PC-3 (cell line): Measurements from ENCODE around the gene CDR2L. TPM values are rescaled to one million over a fixed set of nuclear protein-coding genes. Genes with fewer than 3 reads are reported as not detected.

ENCODE experiments used
- ATAC-seq: fragments of 200-7000 bp; cut with Tn5 transposase; 2 replicates; pipeline ENCODE4 v1.9.1; 2020; ENCODE audit warnings: mild to moderate bottlenecking, moderate library complexity
- BruUV-seq: library from RNA; stranded (reverse); fragments of 400-500 nt; replicated peaks from 2 replicates; lab custom pipeline; 2021; lab: Mats Ljungman, UMichigan
- CTCF ChIA-PET: fragments of 300-600 bp; sonication (Branson Sonifier 250); formaldehyde crosslinking; loops from one replicate; lab custom pipeline; 2022; ENCODE audit warnings: antibody characterized with exemption; lab: Charles Lee
- POLR2A ChIA-PET: fragments of 300-600 bp; sonication (Branson Sonifier 250); formaldehyde crosslinking; loops from one replicate; lab custom pipeline; 2022; ENCODE audit warnings: antibody characterized with exemption; ENCODE audit not compliant: unreplicated experiment; lab: Charles Lee
- DNase-seq: peaks from one replicate; pipeline ENCODE4 v3.0.0-alpha.2; 2015
- H2AFZ ChIP-seq: fragments of 300-600 bp; sonication (generic); 2 replicates; pipeline ENCODE4 v1.6.0; 2016; ENCODE audit warnings: antibody characterized with exemption, low read length
- H3F3A ChIP-seq: fragments of 300-600 bp; sonication (generic); one replicate; pipeline ENCODE4 v1.6.0; 2017; ENCODE audit warnings: antibody characterized with exemption, low read length, control low read depth, mild to moderate bottlenecking; ENCODE audit not compliant: unreplicated experiment
- H3K27ac ChIP-seq: fragments of 300-600 bp; sonication (generic); 2 replicates; pipeline ENCODE4 v1.5.1; 2016; ENCODE audit warnings: mild to moderate bottlenecking, low read length
- H3K27me3 ChIP-seq: fragments of 300-600 bp; sonication (generic); 2 replicates; pipeline ENCODE4 v1.6.1; 2016; ENCODE audit warnings: low read length, mixed read lengths
- H3K36me3 ChIP-seq: fragments of 300-600 bp; sonication (generic); 2 replicates; pipeline ENCODE4 v1.6.1; 2016; ENCODE audit warnings: low read depth, mixed run types, low read length, mixed read lengths
- H3K4me1 ChIP-seq: fragments of 300-600 bp; sonication (generic); 2 replicates; pipeline ENCODE4 v1.5.1; 2016; ENCODE audit warnings: low read length; ENCODE audit not compliant: insufficient read depth
- H3K4me2 ChIP-seq: fragments of 300-600 bp; sonication (generic); 2 replicates; pipeline ENCODE4 v1.6.0; 2016; ENCODE audit warnings: low read length
- H3K4me3 ChIP-seq: fragments of 300-600 bp; sonication (generic); 2 replicates; pipeline ENCODE4 v1.5.1; 2016; ENCODE audit warnings: mild to moderate bottlenecking, low read length, mixed read lengths
- H3K79me2 ChIP-seq: fragments of 300-600 bp; sonication (generic); 2 replicates; pipeline ENCODE4 v1.6.1; 2017; ENCODE audit warnings: low read length, mixed read lengths
- H3K9ac ChIP-seq: fragments of 300-600 bp; sonication (generic); 2 replicates; pipeline ENCODE4 v1.6.0; 2016; ENCODE audit warnings: mild to moderate bottlenecking, low read length
- H3K9me2 ChIP-seq: fragments of 300-600 bp; sonication (generic); replicated peaks from 2 replicates; pipeline ENCODE4 v1.6.1; 2016; ENCODE audit warnings: mixed run types, low read length, mixed read lengths
- H3K9me3 ChIP-seq: fragments of 300-600 bp; sonication (generic); 2 replicates; pipeline ENCODE4 v1.6.1; 2016; ENCODE audit warnings: low read length, mixed read lengths
- H4K20me1 ChIP-seq: fragments of 300-600 bp; sonication (generic); 2 replicates; pipeline ENCODE4 v1.6.1; 2016; ENCODE audit warnings: low read length, mixed read lengths
- EZH2 ChIP-seq: fragments of 300-600 bp; sonication (generic); IDR thresholded peaks from one replicate; pipeline ENCODE4 v1.6.1; 2017; ENCODE audit warnings: antibody characterized with exemption, mild to moderate bottlenecking, low read length; ENCODE audit not compliant: unreplicated experiment
- EZH2phosphoT487 ChIP-seq: fragments of 300-600 bp; sonication (generic); IDR thresholded peaks from 2 replicates; pipeline ENCODE4 v1.6.1; 2018; ENCODE audit warnings: mild to moderate bottlenecking, antibody characterized with exemption, low read length, borderline replicate concordance
- intact Hi-C: fragments of 100-400 bp; cut with micrococcal nuclease; formaldehyde crosslinking; loops from 2 replicates; pipeline ENCODE4 v1.9.0; 2023
- total RNA-seq: library from RNA; depleted of rRNA; stranded (reverse); fragments of >200 nt; gene quantifications from 2 replicates; pipeline ENCODE4 v1.2.3, GENCODE V29; 2014
- TF ChIP-seq, protein P1 (sequence below): fragments of 300-600 bp; sonication (generic); conservative IDR thresholded peaks from 2 replicates; pipeline ENCODE4 v1.5.1; 2017; ENCODE audit warnings: antibody characterized with exemption, low read depth, mild to moderate bottlenecking, low read length

The CDR2L gene
- total RNA-seq, 1 experiment from 2014 or later: 35.8 TPM

DNA sequence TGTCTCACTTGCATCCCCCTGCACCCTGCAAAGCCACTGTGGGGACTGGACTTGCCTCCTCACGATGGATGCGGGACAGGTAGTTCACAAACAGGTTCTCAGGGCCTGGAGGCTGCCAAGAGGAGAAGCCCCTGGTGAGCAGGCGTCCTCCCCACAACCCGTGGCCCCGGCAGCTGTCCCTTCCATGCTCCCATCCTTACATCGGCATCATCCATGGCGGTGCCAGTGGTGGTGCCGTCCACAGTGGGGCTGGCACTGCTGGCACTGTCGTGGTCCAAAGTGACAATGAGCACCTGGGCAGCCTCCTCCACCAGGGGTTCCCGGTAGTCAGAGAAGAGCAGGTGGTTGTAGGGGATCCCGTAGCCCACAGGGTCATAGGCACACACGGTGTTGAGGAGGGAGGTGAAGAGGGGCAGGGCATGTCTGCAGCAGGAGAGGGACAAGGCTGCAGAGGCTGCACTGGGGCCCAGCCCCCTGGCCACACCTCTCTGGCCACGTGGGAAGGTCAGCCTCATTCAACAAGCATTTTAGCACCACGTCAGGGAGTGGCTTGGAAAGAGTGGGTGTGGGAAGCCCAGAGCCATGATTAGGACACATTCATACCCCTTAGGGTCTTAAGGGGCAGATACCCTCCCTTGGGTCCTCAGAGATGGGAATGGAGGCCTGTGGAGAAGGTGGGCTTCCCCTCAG, 27.5 kb upstream of the CDR2L start:
- H3K4me2 ChIP-seq: no peak overlapping the region
- ATAC-seq: no peak

DNA sequence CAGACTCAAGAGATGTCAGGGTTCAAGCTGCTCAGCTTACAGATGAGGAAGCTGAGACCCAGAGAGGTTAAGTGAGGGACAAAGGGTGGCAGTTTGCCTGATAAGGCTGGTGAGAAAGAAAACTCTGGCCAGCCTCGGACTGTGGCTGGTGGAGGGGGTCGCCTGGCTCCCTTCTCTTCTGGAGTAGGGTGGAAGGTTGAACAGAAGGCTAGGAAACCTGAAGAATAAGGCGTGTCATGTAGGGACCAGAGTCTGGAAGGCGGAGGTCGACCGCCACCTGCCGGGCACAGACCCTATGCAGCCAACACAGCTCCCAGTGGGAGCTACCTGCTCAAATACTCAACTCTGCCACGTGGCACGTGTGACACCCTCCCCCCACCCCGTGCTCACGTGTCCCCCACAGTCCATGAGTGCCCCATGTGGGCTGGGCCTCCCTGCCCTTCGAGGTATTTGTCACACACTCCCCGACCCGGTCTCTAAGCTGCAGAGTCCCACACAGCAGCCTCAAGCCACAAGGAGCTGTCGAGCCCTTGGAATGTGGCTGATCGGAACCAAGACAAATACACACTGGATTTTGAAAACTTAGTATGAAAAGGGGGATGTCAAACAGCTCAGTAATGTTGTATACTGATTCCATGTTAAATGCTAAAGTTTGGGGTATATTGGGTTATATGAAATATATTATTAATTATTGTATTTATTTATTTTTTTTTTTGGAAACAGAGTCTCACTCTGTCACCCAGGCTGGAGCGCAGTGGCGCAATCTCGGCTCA, 26.7 kb upstream of the CDR2L start:
- no peaks in the 10 kb centered on the region for H3K9me3 ChIP-seq
- H3K27me3 ChIP-seq: no peaks in the 10 kb centered on the region
- CTCF ChIA-PET: interaction anchor here (0.5 to 2.5 kb wide), 15 partner anchors 12 to 246 kb away, joined by 3 to 14 read pairs (median 5); partner anchors contain the start of genes CDR2L, HID1 and MRPL58
- intact Hi-C loops: loop anchor here (1.0 to 5.0 kb wide), 6 partner anchors 26 to 242 kb away; partner anchors contain the start of genes CDR2L and MRPL58
- H2AFZ ChIP-seq: no peak overlapping the region
- H3K4me2 ChIP-seq: no peak overlapping the region
- H3K79me2 ChIP-seq: no peaks in the 10 kb centered on the region
- no peaks in the 10 kb centered on the region for H3K36me3 ChIP-seq
- DNase-seq (no peak), ATAC-seq (no peak)
- H3K9ac ChIP-seq: no peak overlapping the region
- no peaks in the 10 kb centered on the region for H4K20me1 ChIP-seq
- H3K4me3 ChIP-seq: no peak overlapping the region
- POLR2A ChIA-PET: interaction anchor here (0.6 kb wide), 1 partner anchor 102 kb away, joined by 5 read pairs; no protein-coding TSS in a partner anchor
- BruUV-seq: no TSS peak
- TF ChIP-seq, protein P1, sequence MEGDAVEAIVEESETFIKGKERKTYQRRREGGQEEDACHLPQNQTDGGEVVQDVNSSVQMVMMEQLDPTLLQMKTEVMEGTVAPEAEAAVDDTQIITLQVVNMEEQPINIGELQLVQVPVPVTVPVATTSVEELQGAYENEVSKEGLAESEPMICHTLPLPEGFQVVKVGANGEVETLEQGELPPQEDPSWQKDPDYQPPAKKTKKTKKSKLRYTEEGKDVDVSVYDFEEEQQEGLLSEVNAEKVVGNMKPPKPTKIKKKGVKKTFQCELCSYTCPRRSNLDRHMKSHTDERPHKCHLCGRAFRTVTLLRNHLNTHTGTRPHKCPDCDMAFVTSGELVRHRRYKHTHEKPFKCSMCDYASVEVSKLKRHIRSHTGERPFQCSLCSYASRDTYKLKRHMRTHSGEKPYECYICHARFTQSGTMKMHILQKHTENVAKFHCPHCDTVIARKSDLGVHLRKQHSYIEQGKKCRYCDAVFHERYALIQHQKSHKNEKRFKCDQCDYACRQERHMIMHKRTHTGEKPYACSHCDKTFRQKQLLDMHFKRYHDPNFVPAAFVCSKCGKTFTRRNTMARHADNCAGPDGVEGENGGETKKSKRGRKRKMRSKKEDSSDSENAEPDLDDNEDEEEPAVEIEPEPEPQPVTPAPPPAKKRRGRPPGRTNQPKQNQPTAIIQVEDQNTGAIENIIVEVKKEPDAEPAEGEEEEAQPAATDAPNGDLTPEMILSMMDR: 0 out of 2 replicates have a peak, but pooled peaks have one; percentile 13
- TF ChIP-seq EZH2phosphoT487: no peak
- TF ChIP-seq EZH2: no peak
- H3F3A ChIP-seq: no peaks in the 10 kb centered on the region
- no peak overlapping the region for H3K27ac ChIP-seq
- no peaks in the 10 kb centered on the region for H3K4me1 ChIP-seq
- H3K9me2 ChIP-seq: no peaks in the 10 kb centered on the region

More for the DNA sequence above, 27.5 kb upstream of the CDR2L start:
- BruUV-seq: no TSS peak
- Histone ChIP-seq H3K79me2 (no peaks in the 10 kb centered on the region), H3K9ac (no peak overlapping the region), H3K27me3 (no peaks in the 10 kb centered on the region), H3F3A (no peaks in the 10 kb centered on the region), H3K9me2 (no peaks in the 10 kb centered on the region), H4K20me1 (no peaks in the 10 kb centered on the region), H3K36me3 (no peaks in the 10 kb centered on the region), H2AFZ (no peak overlapping the region), H3K4me1 (no peaks in the 10 kb centered on the region), H3K9me3 (no peaks in the 10 kb centered on the region), H3K27ac (no peak overlapping the region), H3K4me3 (no peak overlapping the region)
- CTCF ChIA-PET: interaction anchor here (0.6 kb wide), 1 partner anchor 29 kb away, joined by 3 read pairs; no protein-coding TSS in a partner anchor
- POLR2A ChIA-PET: no interaction called here
- no peak for DNase-seq
- TF ChIP-seq, protein P1: no peak
- TF ChIP-seq EZH2phosphoT487 (no peak), EZH2 (no peak)
- intact Hi-C loops: loop anchor here (2.0 to 5.0 kb wide), 4 partner anchors 27 to 242 kb away; partner anchors contain the start of genes CDR2L and MRPL58
